C4-2B (cell line): ENCODE measurements around the gene NR1I3.

Source experiments
- ZFX ChIP-seq: fragments of 450-650 bp; IDR thresholded peaks from 2 replicates; pipeline ENCODE4 v1.6.1; 2017
- TF ChIP-seq, protein P1 (sequence below): fragments of 450-650 bp; conservative IDR thresholded peaks from 2 replicates; pipeline ENCODE4 v1.5.1; 2017; ENCODE audit warnings: mild to moderate bottlenecking

GRCh38 chr1:161258439-161259344 is 20.7 kb upstream of the NR1I3 start, which contains the start of gene PCP4L1:
- TF ChIP-seq, protein P1, sequence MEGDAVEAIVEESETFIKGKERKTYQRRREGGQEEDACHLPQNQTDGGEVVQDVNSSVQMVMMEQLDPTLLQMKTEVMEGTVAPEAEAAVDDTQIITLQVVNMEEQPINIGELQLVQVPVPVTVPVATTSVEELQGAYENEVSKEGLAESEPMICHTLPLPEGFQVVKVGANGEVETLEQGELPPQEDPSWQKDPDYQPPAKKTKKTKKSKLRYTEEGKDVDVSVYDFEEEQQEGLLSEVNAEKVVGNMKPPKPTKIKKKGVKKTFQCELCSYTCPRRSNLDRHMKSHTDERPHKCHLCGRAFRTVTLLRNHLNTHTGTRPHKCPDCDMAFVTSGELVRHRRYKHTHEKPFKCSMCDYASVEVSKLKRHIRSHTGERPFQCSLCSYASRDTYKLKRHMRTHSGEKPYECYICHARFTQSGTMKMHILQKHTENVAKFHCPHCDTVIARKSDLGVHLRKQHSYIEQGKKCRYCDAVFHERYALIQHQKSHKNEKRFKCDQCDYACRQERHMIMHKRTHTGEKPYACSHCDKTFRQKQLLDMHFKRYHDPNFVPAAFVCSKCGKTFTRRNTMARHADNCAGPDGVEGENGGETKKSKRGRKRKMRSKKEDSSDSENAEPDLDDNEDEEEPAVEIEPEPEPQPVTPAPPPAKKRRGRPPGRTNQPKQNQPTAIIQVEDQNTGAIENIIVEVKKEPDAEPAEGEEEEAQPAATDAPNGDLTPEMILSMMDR = no peak
- TF ChIP-seq ZFX = no peak
